Measurements from ENCODE around the gene STAP1.
"Not testable (repeated sequence)": the region's sequence is repeated elsewhere in the genome, so short reads cannot be mapped to it uniquely, and the experiment has no call there.

Gene STAP1

GRCh38 chr4:67558493-67558892, at the start of gene STAP1:
Gene STAP1 (plus strand): TSS chr4:67558727. CDS start chr4:67558810, 83 bp downstream.
- DNase-seq (ENCODE audit: low read depth in 2 of 2, low spot score in 1 of 2), result no peak

GRCh38 chr4:67512501-67512900, 46.0 kb upstream of the STAP1 start:
- DNase-seq (ENCODE audit: low read depth in 2 of 2, low spot score in 1 of 2), result no peak

GRCh38 chr4:67520141-67520540, 38.4 kb upstream of the STAP1 start:
- no peak for DNase-seq (ENCODE audit: low read depth in 2 of 2, low spot score in 1 of 2)

- no peak for DNase-seq (ENCODE audit: low read depth in 2 of 2, low spot score in 1 of 2)
Observed at GRCh38 chr4:67521506-67521905, 37.0 kb upstream of the STAP1 start.

- no peak for DNase-seq (ENCODE audit: low read depth in 2 of 2, low spot score in 1 of 2)
Observed at GRCh38 chr4:67522230-67522629, 36.3 kb upstream of the STAP1 start.

GRCh38 chr4:67522851-67523671, 35.5 kb upstream of the STAP1 start:
- no peak for DNase-seq (ENCODE audit: low read depth in 2 of 2, low spot score in 1 of 2)

- DNase-seq (ENCODE audit: low read depth in 2 of 2, low spot score in 1 of 2), result not testable (repeated sequence)
Observed at GRCh38 chr4:67524140-67524539, 34.4 kb upstream of the STAP1 start.

GRCh38 chr4:67531379-67531962, 27.1 kb upstream of the STAP1 start:
- no peak for DNase-seq (ENCODE audit: low read depth in 2 of 2, low spot score in 1 of 2)

- not testable (repeated sequence) for DNase-seq (ENCODE audit: low read depth in 2 of 2, low spot score in 1 of 2)
Observed at GRCh38 chr4:67532397-67532796, 26.1 kb upstream of the STAP1 start.

- no peak for DNase-seq (ENCODE audit: low read depth in 2 of 2, low spot score in 1 of 2)
Observed at GRCh38 chr4:67533112-67533511, 25.4 kb upstream of the STAP1 start.

GRCh38 chr4:67535280-67535840, 23.2 kb upstream of the STAP1 start:
- DNase-seq (ENCODE audit: low read depth in 2 of 2, low spot score in 1 of 2), result no peak

GRCh38 chr4:67539830-67540229, 18.7 kb upstream of the STAP1 start:
- DNase-seq (ENCODE audit: low read depth in 2 of 2, low spot score in 1 of 2), result no peak

GRCh38 chr4:67542076-67542475, 16.5 kb upstream of the STAP1 start:
- DNase-seq (ENCODE audit: low read depth in 2 of 2, low spot score in 1 of 2), result no peak

- peak; percentile 77 to 83 for DNase-seq (ENCODE audit: low read depth in 2 of 2, low spot score in 1 of 2)
Observed at GRCh38 chr4:67545199-67546003, 13.1 kb upstream of the STAP1 start, which contains the start of gene CENPC. Gene CENPC (minus strand): TSS chr4:67545503. CDS start chr4:67545355, 148 bp downstream.

GRCh38 chr4:67546004-67546356, 12.5 kb upstream of the STAP1 start:
- no peak for DNase-seq (ENCODE audit: low read depth in 2 of 2, low spot score in 1 of 2)

- DNase-seq (ENCODE audit: low read depth in 2 of 2, low spot score in 1 of 2), result no peak
Observed at GRCh38 chr4:67546971-67547370, 11.6 kb upstream of the STAP1 start.

- DNase-seq (ENCODE audit: low read depth in 2 of 2, low spot score in 1 of 2), result no peak
Observed at GRCh38 chr4:67549123-67549522, 9.4 kb upstream of the STAP1 start.

GRCh38 chr4:67550451-67550850, 8.1 kb upstream of the STAP1 start:
- DNase-seq (ENCODE audit: low read depth in 2 of 2, low spot score in 1 of 2), result no peak

- no peak for DNase-seq (ENCODE audit: low read depth in 2 of 2, low spot score in 1 of 2)
Observed at GRCh38 chr4:67550857-67551256, 7.7 kb upstream of the STAP1 start.

GRCh38 chr4:67552146-67552792, 6.3 kb upstream of the STAP1 start:
- not testable (repeated sequence) for DNase-seq (ENCODE audit: low read depth in 2 of 2, low spot score in 1 of 2)

GRCh38 chr4:67554096-67554495, 4.4 kb upstream of the STAP1 start:
- DNase-seq (ENCODE audit: low read depth in 2 of 2, low spot score in 1 of 2), result no peak
